KG1 (cell line): ENCODE measurements around the gene CDH22.

Source experiments
- DNase-seq: peaks from one replicate; lab custom pipeline; 2025; lab: John Stamatoyannopoulos, UW

Gene CDH22

DNA sequence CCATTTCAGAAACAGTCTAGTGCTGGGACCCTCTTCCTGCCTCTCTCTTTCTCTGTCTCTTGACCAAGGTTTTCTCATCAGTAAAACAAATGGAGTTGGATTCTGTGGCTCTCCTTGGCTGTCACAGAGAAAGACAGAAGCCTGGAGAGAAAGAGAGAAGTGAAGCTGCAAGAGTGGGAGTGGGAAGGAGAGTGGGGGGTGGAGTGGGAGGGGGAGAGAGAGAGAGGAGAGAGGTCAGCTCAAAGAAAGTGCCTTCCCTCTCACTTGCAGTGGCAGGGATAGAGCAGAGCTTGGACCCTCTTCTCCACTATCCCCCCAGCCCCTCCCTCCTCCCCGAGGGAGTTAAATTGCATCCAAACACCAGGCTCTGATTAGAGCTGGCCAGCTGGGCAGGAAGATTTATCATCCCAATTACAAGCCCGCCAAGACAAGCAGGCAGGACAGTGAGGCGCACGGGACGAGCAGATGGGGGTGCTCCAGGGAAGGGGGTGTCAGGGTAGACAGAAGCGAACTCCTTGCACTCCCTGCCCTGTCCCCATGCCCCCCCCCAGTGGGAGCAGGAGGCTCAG, 115.8 kb downstream of the CDH22 start:
- DNase-seq: no peak

DNA sequence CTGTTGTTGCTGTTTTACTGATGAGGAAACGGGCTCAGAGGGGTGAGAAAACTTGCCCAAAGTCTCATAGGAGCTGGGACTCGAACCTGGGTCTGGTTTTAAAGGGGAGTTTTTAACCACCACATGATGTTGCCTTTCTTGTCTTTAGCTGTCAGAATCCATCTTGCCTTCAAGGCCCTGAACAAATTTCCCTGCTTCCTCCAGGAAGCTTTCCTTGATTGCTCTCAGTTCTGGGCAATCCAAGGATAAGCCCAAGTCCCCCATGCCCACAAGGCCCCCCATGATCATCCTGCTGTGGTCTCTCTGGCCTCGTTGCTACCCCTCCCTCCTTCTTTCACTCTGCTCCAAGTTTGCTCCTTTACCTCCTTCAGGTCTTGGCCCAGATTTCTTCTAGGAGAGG, 116.7 kb downstream of the CDH22 start:
- no peak for DNase-seq

- DNase-seq: no peak
Observed at GRCh38 chr20:46191168-46191540, 117.1 kb downstream of the CDH22 start.

DNA sequence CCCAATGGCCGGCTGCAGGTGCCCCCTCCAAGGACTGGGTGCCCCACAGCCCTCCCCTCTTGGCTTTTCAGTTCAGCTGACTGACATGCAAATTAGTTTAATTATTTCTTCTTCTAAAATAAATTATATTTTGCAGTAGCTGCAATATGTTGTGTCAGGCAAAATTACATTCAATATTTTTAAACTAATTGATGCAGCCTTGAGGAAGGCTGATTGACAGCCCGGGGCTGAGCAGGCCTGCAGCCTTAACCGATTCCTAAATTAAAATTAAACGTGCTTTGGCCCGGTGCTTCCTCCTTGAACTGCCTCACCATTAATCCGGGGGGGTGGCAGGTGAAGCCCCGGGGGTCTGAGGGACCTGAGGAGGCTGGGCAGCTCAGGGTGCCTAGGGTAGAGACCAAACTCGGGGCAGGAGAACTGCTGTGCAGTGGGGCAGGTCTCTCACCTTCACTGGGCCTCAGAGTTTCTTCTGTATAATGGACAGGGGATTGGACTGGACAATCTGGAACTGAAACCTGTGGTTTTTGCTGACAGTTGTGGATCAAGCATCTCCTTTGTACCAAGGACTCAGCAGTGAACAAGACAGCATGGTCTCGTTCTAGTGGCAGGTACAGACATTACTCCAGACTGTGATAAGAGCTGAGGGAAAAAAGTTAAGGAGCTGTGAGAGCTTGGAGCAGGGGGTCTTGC, 117.7 kb downstream of the CDH22 start:
- DNase-seq: no peak

GRCh38 chr20:46188866-46189541, 119.3 kb downstream of the CDH22 start:
- no peak for DNase-seq

- DNase-seq: no peak
Observed at GRCh38 chr20:46186210-46186609, 122.1 kb downstream of the CDH22 start.

DNA sequence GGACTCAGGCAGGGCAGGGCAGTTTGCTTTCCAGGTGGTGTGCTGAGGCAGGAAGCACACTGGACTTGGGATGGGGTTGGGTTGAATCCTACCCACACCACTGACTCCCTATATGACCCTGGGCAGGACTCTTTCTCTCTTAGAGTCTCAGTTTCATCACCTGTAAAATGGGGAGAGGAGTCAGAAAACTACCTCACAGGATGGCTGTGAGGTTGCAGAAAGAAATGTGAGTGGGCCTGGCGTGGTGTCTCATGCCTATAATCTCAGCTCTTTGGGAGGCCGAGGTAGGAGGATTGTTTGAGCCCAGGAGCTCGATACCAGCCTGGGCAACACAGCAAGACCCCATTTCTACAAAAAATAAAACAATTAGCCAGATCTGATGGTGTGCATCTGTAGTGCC, 122.9 kb downstream of the CDH22 start:
- no peak for DNase-seq

DNA sequence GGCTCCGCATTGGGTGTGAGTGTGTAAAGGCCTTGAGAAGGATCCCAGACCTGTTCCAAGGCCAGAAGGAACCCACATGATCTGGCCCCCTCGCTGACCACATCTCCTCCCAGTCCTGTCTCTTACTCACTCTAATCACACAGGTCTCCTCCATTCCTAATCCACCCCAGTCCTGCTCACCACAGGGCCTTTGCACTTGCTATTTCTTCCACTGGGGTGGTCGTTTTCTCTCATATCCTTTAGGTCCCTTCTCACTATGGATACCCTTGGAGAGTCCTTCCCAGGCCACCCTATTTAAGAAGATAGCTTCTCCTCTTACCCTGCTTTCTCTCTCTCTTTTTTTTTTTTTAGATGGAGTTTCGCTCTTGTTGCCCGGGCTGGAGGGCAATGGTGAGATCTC, 124.5 kb downstream of the CDH22 start:
- no peak for DNase-seq

GRCh38 chr20:46182276-46183200, 125.8 kb downstream of the CDH22 start:
- no peak for DNase-seq

DNA sequence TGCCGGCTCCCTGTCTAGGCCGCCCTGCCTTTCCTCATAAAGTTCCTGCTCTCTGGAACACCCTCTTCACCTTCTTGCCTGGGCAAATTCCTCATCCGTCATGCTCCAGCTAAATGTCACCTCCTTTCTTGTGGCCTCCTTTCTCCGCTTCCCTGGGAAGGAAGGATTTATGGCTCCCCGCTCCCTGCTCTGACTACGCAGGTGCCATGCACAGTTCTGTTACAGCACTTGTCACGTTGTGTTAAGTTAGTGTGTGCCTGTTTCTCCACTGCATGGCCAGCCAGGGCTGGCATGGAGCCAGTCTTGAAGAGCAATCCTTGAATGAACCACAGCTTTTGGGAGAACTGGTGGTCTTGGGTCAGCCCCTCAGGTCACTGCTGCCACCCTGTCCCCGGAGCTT, 128.4 kb downstream of the CDH22 start:
- DNase-seq: no peak

- no peak for DNase-seq
Observed at GRCh38 chr20:46178891-46179290, 129.4 kb downstream of the CDH22 start.

GRCh38 chr20:46177768-46178167, 130.5 kb downstream of the CDH22 start:
- DNase-seq: no peak

DNA sequence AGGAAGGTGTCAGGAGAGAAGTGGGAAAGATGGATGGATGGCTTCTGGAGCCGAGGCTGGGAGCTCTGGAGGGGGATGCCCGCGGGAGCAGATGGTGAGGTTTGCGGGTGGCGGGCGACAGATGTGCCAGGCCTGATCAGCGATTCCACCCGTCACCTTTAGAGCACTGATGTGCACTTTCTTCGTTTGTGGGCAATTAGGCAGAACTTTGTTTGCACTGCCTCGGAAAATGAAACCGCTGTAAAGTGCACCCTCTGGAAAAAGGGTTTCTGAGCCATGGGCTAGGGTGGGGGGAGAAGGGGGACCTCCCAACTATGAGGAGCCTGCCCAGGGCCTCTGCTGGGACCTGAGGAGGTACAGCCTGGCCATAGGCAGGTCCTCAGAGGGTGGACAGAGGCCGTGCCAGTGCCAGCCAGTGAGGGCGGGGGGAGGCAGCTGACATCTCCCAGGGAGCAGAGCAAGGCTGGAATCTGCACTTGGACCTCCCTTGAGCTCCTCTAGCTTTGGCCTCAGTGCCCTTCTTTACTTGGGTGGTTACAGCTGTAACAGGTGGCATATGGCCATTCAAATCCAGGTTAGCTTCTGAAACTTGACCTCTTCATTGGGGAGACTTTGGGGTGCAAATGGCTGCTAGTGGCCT, 131.4 kb downstream of the CDH22 start:
- no peak for DNase-seq

- no peak for DNase-seq
Observed at GRCh38 chr20:46175127-46175494, 133.2 kb downstream of the CDH22 start.

DNA sequence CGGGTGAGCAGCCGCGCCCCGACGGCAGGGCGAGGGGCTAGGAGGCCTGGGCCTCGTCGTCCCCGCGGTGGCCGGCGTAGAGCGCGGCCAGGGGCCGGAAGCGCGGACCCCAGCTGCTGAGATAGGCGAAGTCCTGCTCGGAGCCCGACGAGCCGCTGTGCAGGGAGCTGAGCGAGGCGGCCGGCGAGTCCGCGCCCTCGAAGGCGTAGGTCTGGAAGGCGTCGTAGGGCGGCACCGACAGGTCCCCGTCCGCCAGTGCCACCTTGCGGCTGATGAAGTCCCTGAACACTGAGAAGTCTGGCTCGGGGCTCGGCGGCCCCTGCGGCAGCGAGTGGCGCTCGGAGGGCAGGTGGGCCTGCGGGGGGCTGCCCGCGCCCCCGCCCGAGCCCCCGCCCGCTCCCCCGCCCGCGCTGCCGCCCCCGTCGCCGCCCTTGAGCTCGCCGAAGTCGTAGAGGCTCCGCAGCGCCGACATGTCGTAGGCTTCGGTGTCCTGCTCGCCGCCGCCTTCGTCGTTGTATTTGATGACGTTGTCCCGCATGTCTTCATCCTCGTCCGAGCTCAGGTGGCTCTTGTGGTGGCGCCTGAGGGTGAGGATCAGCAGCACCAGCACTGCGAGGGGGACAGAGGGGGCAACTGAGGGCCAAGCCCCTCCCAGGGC, 133.7 kb downstream of the CDH22 start:
- peak; percentile 41 for DNase-seq

DNA sequence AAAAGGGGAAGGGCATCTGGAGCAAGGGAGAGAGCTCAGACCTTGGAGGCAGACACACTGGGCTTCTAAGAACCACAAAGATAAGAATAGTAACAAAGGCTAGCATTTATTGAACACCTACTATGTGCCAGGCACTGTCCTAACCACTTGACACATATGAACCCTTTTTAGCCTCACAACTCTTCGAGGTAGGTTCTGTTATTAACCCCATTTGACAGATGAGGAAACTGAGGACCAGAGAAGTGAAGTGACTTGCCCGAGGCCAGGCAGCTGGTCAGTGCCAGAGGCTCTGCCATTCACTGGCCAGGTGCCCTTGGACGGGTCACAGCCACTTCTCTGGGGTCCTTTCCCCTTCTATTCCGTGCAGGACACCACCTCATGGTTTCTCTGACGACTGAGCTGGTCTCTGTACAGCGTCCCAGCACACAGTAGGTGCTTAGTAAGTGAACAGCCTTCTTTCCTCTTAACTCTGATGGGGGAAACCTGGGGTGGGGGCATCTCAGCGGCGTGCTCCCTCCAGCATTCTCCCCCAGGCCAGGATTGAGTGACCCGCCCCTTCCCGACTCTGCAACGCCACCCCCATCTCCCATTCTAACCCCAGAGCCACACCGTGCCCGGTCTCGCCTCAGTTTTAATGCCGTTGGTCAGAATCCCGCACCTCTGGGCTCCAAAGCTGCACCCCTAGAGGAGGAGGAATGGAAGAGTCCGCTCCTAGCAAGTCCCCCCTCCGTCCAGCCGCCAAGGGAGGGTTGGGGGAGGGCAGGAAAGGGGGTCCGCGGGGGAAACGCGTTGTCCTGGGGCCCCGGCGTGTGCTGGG, 134.4 kb downstream of the CDH22 start:
- DNase-seq: no peak

DNA sequence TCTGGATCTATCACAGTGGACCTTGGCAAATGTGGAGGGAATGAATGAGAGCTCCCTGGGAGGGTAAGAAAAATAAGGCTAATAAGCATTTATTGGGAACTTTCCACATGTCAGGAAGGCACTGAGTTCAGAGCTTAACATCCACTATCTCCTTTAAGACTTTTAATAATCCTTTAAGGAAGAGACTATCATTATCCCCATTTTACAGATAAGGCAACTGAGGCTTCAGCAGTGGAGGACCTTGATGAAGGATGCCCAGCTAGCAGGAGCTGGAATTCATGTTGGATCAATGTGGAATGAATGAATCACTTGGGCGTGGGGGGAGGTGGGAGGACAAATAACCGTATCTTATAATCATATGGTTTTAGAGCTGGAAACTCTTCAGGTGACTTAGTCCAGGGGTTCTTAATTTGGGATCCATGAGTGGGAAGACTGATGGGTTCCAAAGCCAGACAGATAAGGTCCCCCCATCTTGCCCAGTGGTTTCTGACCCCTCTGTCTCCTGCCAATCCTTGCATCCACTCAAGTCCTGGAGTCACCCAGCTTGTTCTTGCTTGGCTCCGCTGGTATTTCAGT, 135.2 kb downstream of the CDH22 start:
- no peak for DNase-seq

DNA sequence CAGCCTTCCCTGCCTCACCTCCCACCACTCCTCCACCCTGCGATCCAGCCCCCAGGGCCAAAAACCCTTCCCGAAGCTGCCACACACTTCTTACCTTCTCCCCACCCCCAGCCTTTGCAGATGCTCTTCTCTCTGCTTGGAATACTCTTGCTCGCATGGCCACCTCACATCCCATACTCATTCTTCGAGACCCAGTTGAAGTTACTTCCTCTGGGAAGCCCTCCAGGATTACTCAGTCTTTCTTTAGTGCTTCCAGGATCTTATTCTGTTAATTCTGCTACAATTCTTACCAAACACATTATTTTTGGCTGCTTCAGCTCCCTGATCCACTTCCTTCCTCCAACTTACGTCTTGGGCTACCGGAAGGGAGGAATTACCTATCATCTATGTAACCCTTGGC, 135.8 kb downstream of the CDH22 start:
- DNase-seq: no peak

GRCh38 chr20:46171909-46172308, 136.4 kb downstream of the CDH22 start:
- DNase-seq: no peak

GRCh38 chr20:46171476-46171875, 136.8 kb downstream of the CDH22 start:
- DNase-seq: no peak
